Chondrocyte (in vitro differentiated cells): Measurements from ENCODE around the gene EREG. TPM values are rescaled to one million over a fixed set of nuclear protein-coding genes. Genes with fewer than 3 reads are reported as not detected.
"Not testable (repeated sequence)": the region's sequence is repeated elsewhere in the genome, so short reads cannot be mapped to it uniquely, and the experiment has no call there.

ENCODE experiments used
- DNase-seq: peaks from one replicate; pipeline ENCODE4 v3.0.0; 2021; ENCODE audit warnings: mixed read lengths, low spot score
- H3K27ac Mint-ChIP-seq: one replicate; pipeline ENCODE4 v1.8.0; 2021; ENCODE audit warnings: mild to moderate bottlenecking, moderate library complexity, mixed read lengths; ENCODE audit not compliant: unreplicated experiment
- H3K27me3 Mint-ChIP-seq: 2 replicates; pipeline ENCODE4 v1.8.0; 2021; ENCODE audit warnings: low read depth, mixed read lengths
- H3K36me3 Mint-ChIP-seq: 2 replicates; pipeline ENCODE4 v1.8.0; 2021; ENCODE audit warnings: low read depth, mixed read lengths
- H3K4me1 Mint-ChIP-seq: 2 replicates; pipeline ENCODE4 v1.8.0; 2021; ENCODE audit warnings: low read depth, mild to moderate bottlenecking, mixed read lengths
- H3K4me3 Mint-ChIP-seq: one replicate; pipeline ENCODE4 v1.8.0; 2021; ENCODE audit warnings: mild to moderate bottlenecking, moderate library complexity, mixed read lengths; ENCODE audit not compliant: unreplicated experiment
- H3K9me3 Mint-ChIP-seq: 2 replicates; pipeline ENCODE4 v1.8.0; 2021; ENCODE audit warnings: low read depth, mixed read lengths
- total RNA-seq: library from RNA; stranded (reverse); gene quantifications from 3 replicates; pipeline ENCODE4 v1.2.1, GENCODE V29; 2021
- TF ChIP-seq, protein P1 (sequence below): fragments of 200-600 bp; sonication (generic); IDR thresholded peaks from 2 replicates; pipeline ENCODE4 v1.5.0; 2021; ENCODE audit warnings: antibody characterized with exemption, mild to moderate bottlenecking, moderate library complexity

Gene EREG
- total RNA-seq, 1 donor from 2014 or later = not detected

DNA sequence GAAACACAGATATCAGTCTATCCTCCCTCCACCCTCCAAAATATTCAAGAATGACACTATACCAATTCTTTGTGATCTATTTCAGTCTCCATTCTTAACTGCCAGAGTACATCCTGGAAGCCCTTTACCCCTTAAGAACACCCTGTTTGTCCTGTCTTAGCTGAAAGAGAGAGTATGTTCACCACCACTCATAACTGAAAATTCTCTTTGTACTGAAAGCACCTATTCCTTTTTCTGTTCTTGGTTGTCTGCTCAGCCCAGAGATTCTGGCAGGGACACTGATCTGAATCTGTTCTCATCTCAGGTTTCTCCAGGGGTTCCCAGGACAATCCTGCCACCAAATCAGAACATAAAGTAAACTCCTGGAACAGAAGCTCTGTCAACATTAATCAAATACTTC is 25.4 kb upstream of the EREG start:
- no peak for DNase-seq
- TF ChIP-seq, protein P1, sequence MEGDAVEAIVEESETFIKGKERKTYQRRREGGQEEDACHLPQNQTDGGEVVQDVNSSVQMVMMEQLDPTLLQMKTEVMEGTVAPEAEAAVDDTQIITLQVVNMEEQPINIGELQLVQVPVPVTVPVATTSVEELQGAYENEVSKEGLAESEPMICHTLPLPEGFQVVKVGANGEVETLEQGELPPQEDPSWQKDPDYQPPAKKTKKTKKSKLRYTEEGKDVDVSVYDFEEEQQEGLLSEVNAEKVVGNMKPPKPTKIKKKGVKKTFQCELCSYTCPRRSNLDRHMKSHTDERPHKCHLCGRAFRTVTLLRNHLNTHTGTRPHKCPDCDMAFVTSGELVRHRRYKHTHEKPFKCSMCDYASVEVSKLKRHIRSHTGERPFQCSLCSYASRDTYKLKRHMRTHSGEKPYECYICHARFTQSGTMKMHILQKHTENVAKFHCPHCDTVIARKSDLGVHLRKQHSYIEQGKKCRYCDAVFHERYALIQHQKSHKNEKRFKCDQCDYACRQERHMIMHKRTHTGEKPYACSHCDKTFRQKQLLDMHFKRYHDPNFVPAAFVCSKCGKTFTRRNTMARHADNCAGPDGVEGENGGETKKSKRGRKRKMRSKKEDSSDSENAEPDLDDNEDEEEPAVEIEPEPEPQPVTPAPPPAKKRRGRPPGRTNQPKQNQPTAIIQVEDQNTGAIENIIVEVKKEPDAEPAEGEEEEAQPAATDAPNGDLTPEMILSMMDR = no peak
- Mint-ChIP-seq H3K4me1 (no peaks in the 10 kb centered on the region), H3K9me3 (peaks cover 26% of the 10 kb centered on the region), H3K4me3 (no peak overlapping the region), H3K36me3 (peaks cover 7% of the 10 kb centered on the region), H3K27me3 (peaks cover 21% of the 10 kb centered on the region), H3K27ac (no peak overlapping the region)

- H3K9me3 Mint-ChIP-seq = peaks cover 34% of the 10 kb centered on the region
- H3K27me3 Mint-ChIP-seq = peaks cover 25% of the 10 kb centered on the region
- not testable (repeated sequence) for H3K4me3 Mint-ChIP-seq, H3K36me3 Mint-ChIP-seq, H3K4me1 Mint-ChIP-seq, H3K27ac Mint-ChIP-seq, DNase-seq
Measured at GRCh38 chr4:74340421-74340820, 24.5 kb upstream of the EREG start.

- H3K9me3 Mint-ChIP-seq = peaks cover 44% of the 10 kb centered on the region
- H3K27ac Mint-ChIP-seq = no peak overlapping the region
- peaks cover 44% of the 10 kb centered on the region for H3K27me3 Mint-ChIP-seq
- peaks cover 8% of the 10 kb centered on the region for H3K36me3 Mint-ChIP-seq
- H3K4me1 Mint-ChIP-seq = no peaks in the 10 kb centered on the region
- H3K4me3 Mint-ChIP-seq = no peak overlapping the region
- TF ChIP-seq, protein P1 = no peak
- no peak for DNase-seq
Measured at GRCh38 chr4:74344031-74344430, 20.9 kb upstream of the EREG start.

- Mint-ChIP-seq H3K4me3 (no peak overlapping the region), H3K27ac (no peak overlapping the region), H3K27me3 (peaks cover 50% of the 10 kb centered on the region), H3K4me1 (no peaks in the 10 kb centered on the region), H3K36me3 (no peaks in the 10 kb centered on the region), H3K9me3 (no peaks in the 10 kb centered on the region)
- TF ChIP-seq, protein P1 = no peak
- no peak for DNase-seq
Measured at GRCh38 chr4:74353858-74354257, 11.1 kb upstream of the EREG start.

- Mint-ChIP-seq H3K36me3 (no peaks in the 10 kb centered on the region), H3K27ac (no peak overlapping the region), H3K4me1 (no peaks in the 10 kb centered on the region), H3K27me3 (peaks cover 42% of the 10 kb centered on the region), H3K9me3 (no peaks in the 10 kb centered on the region), H3K4me3 (no peak overlapping the region)
- no peak for DNase-seq
- TF ChIP-seq, protein P1 = no peak
Measured at GRCh38 chr4:74357965-74358364, 7.0 kb upstream of the EREG start.

DNA sequence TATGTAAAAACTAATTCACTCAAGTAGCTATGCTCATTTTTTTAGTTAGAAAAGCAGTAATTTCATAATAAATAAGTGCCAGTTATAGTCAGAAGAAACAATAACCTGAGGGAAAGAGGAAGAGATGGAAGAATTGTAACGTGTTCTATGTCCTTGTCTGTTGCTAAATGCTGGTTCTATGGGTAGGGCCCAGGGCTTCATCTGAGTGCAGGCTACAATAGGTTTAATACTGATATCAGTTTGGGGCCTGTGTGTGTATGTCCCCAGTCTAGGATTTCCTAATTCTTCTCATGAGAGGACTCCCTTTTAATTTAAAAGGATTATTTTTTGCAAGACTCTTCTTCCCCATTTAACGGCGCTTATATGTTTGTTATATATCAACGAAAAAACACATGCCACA is 3.3 kb upstream of the EREG start:
- Mint-ChIP-seq H3K4me1 (peaks cover 17% of the 10 kb centered on the region), H3K27ac (no peak overlapping the region), H3K27me3 (peaks cover 44% of the 10 kb centered on the region)

More for the DNA sequence above, 3.3 kb upstream of the EREG start:
- Mint-ChIP-seq H3K9me3 (no peaks in the 10 kb centered on the region), H3K36me3 (no peaks in the 10 kb centered on the region), H3K4me3 (no peak overlapping the region)
- TF ChIP-seq, protein P1 = no peak
- no peak for DNase-seq
